Measurements from ENCODE around the gene ZNF248. TPM values are rescaled to one million over a fixed set of nuclear protein-coding genes. Genes with fewer than 3 reads are reported as not detected.

ZNF248 gene
- total RNA-seq, 1 donor from 2014 or later, result 9.6 TPM

GRCh38 chr10:37854626-37855025 is 2.8 kb downstream of the ZNF248 start:
- TF ChIP-seq, protein P1, sequence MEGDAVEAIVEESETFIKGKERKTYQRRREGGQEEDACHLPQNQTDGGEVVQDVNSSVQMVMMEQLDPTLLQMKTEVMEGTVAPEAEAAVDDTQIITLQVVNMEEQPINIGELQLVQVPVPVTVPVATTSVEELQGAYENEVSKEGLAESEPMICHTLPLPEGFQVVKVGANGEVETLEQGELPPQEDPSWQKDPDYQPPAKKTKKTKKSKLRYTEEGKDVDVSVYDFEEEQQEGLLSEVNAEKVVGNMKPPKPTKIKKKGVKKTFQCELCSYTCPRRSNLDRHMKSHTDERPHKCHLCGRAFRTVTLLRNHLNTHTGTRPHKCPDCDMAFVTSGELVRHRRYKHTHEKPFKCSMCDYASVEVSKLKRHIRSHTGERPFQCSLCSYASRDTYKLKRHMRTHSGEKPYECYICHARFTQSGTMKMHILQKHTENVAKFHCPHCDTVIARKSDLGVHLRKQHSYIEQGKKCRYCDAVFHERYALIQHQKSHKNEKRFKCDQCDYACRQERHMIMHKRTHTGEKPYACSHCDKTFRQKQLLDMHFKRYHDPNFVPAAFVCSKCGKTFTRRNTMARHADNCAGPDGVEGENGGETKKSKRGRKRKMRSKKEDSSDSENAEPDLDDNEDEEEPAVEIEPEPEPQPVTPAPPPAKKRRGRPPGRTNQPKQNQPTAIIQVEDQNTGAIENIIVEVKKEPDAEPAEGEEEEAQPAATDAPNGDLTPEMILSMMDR (IDR thresholded peaks at IDR 0.05; ENCODE audit: insufficient read depth, low read length, poor library complexity, severe bottlenecking), result no peak
- Histone ChIP-seq H3K4me3 (ENCODE audit: low read depth, low read length) (no peak overlapping the region), H3K27me3 (ENCODE audit: control insufficient read depth, insufficient read depth, low read length) (no peaks in the 10 kb centered on the region), H3K36me3 (ENCODE audit: control insufficient read depth, insufficient read depth, low read length) (no peaks in the 10 kb centered on the region)
- no peak for DNase-seq (ENCODE audit: low read depth)

- H3K27me3 ChIP-seq (ENCODE audit: control insufficient read depth, insufficient read depth, low read length), result no peaks in the 10 kb centered on the region
- no peak for DNase-seq (ENCODE audit: low read depth)
- TF ChIP-seq, protein P1 (IDR thresholded peaks at IDR 0.05; ENCODE audit: insufficient read depth, low read length, poor library complexity, severe bottlenecking), result no peak
- H3K36me3 ChIP-seq (ENCODE audit: control insufficient read depth, insufficient read depth, low read length), result no peaks in the 10 kb centered on the region
- no peak overlapping the region for H3K4me3 ChIP-seq (ENCODE audit: low read depth, low read length)
Measured at GRCh38 chr10:37844644-37845043, 12.8 kb downstream of the ZNF248 start.

DNA sequence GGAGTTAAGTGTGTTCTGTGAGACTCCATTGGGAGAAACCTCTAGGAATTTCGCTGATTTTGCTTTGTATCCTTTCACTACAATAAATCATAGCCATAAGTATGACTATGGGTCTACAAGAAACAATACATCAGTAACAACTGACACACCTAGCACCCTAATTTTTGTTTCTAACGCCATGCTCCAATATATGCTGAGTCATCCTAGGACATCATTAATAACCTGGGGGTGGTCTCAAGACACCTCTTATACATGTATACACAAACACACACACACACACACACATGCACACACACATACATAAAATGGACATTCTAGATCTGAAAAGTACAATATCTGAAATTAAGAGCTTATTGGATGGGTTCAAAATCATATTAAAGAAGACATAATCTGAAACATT is 18.2 kb downstream of the ZNF248 start:
- TF ChIP-seq, protein P1 (IDR thresholded peaks at IDR 0.05; ENCODE audit: insufficient read depth, low read length, poor library complexity, severe bottlenecking), result no peak
- DNase-seq (ENCODE audit: low read depth), result no peak
- Histone ChIP-seq H3K27me3 (ENCODE audit: control insufficient read depth, insufficient read depth, low read length) (no peaks in the 10 kb centered on the region), H3K4me3 (ENCODE audit: low read depth, low read length) (no peak overlapping the region), H3K36me3 (ENCODE audit: control insufficient read depth, insufficient read depth, low read length) (peaks cover 1% of the 10 kb centered on the region)

DNA sequence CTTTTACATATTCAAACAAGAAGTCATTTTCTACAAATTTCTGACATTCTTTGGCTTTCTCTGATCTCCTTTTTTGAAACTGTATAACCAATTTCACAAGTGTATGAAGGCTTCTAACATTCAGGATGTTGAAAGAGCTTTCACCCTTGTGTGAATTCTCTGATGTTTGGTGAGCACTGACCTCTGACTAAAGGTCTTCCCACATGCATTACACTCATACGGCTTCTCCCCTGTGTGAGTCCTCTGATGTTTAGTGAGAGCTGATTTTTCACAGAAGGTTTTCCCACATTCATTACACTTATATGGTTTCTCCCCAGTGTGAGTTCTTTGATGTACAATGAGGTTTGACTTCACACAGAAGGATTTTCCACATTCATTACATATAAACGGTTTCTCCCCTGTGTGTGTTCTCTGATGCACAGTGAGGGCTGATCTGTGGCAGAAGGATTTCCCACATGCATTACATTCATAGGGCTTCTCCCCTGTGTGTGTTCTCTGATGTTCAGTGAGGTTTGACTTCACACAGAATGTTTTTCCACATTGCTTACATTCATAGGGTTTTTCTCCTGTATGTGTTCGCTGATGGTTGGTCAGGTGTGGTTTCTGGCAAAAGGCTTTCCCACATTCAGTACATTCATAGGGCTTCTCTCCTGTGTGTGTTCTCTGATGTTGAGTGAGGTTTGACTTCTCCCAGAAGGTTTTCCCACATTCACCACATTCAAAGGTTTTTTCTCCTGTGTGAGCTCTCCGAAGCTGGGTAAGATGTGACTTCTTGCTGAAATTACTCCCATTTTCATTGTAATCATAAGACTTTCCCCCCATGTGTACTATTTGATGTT is 25.7 kb downstream of the ZNF248 start:
- TF ChIP-seq, protein P1 (IDR thresholded peaks at IDR 0.05; ENCODE audit: insufficient read depth, low read length, poor library complexity, severe bottlenecking), result no peak
- Histone ChIP-seq H3K4me3 (ENCODE audit: low read depth, low read length) (no peak overlapping the region), H3K27me3 (ENCODE audit: control insufficient read depth, insufficient read depth, low read length) (no peaks in the 10 kb centered on the region), H3K36me3 (ENCODE audit: control insufficient read depth, insufficient read depth, low read length) (no peaks in the 10 kb centered on the region)
- no peak for DNase-seq (ENCODE audit: low read depth)

GRCh38 chr10:37826806-37827205 is 30.6 kb downstream of the ZNF248 start:
- Histone ChIP-seq H3K27me3 (ENCODE audit: control insufficient read depth, insufficient read depth, low read length) (no peaks in the 10 kb centered on the region), H3K36me3 (ENCODE audit: control insufficient read depth, insufficient read depth, low read length) (no peaks in the 10 kb centered on the region), H3K4me3 (ENCODE audit: low read depth, low read length) (no peak overlapping the region)
- TF ChIP-seq, protein P1 (IDR thresholded peaks at IDR 0.05; ENCODE audit: insufficient read depth, low read length, poor library complexity, severe bottlenecking), result no peak
- no peak for DNase-seq (ENCODE audit: low read depth)

GRCh38 chr10:37821237-37821636 is 36.2 kb downstream of the ZNF248 start:
- TF ChIP-seq, protein P1 (IDR thresholded peaks at IDR 0.05; ENCODE audit: insufficient read depth, low read length, poor library complexity, severe bottlenecking), result no peak
- DNase-seq (ENCODE audit: low read depth), result no peak
- H3K36me3 ChIP-seq (ENCODE audit: control insufficient read depth, insufficient read depth, low read length), result no peaks in the 10 kb centered on the region

More at GRCh38 chr10:37821237-37821636, 36.2 kb downstream of the ZNF248 start:
- Histone ChIP-seq H3K27me3 (ENCODE audit: control insufficient read depth, insufficient read depth, low read length) (no peaks in the 10 kb centered on the region), H3K4me3 (ENCODE audit: low read depth, low read length) (no peak overlapping the region)

Data from kidney epithelial cell (primary cell).